ENCODE measurements around the gene GRHL1. TPM values are rescaled to one million over a fixed set of nuclear protein-coding genes. Genes with fewer than 3 reads are reported as not detected.

GRHL1 gene
- total and polyA plus RNA-seq, 4 donors, result 3.6 to 13.7 (median 6.1) TPM

- TF ChIP-seq HNF4G (IDR thresholded peaks at IDR 0.05), result no peak
- TF ChIP-seq SP1 (IDR thresholded peaks at IDR 0.05), result peak; percentile 54
These were observed 92.6 kb downstream of the GRHL1 start (continued) for GRCh38 chr2:10043906-10044601.

- TF ChIP-seq REST (IDR thresholded peaks at IDR 0.05), result peak; percentile 93
- TF ChIP-seq CTCF (IDR thresholded peaks at IDR 0.05; ENCODE audit: low read depth, low read length, missing input control), result no peak
- TF ChIP-seq NR2F2 (IDR thresholded peaks at IDR 0.05), result no peak
- TF ChIP-seq RAD21 (IDR thresholded peaks at IDR 0.05), result no peak
- peak; percentile 78 for TF ChIP-seq SP1 (IDR thresholded peaks at IDR 0.05)
- peak in 1 of 2 donors; percentile 73 for TF ChIP-seq RXRA (IDR thresholded peaks at IDR 0.05)
- no peak for TF ChIP-seq ZBTB33 (IDR thresholded peaks at IDR 0.05)
- TF ChIP-seq TAF1 (conservative IDR thresholded peaks at IDR 0.05), result peak; percentile 95
- TF ChIP-seq ATF3 (IDR thresholded peaks at IDR 0.05), result peak; percentile 14
- peak; percentile 25 for TF ChIP-seq MAX (IDR thresholded peaks at IDR 0.05)
- no peak for TF ChIP-seq EGR1 (IDR thresholded peaks at IDR 0.05; ENCODE audit: low read depth in 2 of 2)
- TF ChIP-seq GABPA (IDR thresholded peaks at IDR 0.05 in 1 of 2, conservative IDR thresholded peaks at IDR 0.05 in 1 of 2), result no peak
- no peak for TF ChIP-seq HNF4G (IDR thresholded peaks at IDR 0.05)
- peak; percentile 22 to 39 for TF ChIP-seq HNF4A (conservative IDR thresholded peaks at IDR 0.05)
- peak in 1 of 2 donors; percentile 4 for TF ChIP-seq JUND (IDR thresholded peaks at IDR 0.05)
- TF ChIP-seq YY1 (IDR thresholded peaks at IDR 0.05), result peak; percentile 97
- no peak for TF ChIP-seq FOXA2 (IDR thresholded peaks at IDR 0.05)
- no peak for TF ChIP-seq FOXA1 (IDR thresholded peaks at IDR 0.05)
- H3K4me1 ChIP-seq (ENCODE audit: control insufficient read depth in 4 of 4, insufficient read depth in 4 of 4, low read length in 3 of 4), result peaks cover 8 to 63% (median 43%) of the 10 kb centered on the region in 4 donors
- peaks cover 7 to 31% (median 25%) of the 10 kb centered on the region in 4 donors for H3K36me3 ChIP-seq (ENCODE audit: control insufficient read depth in 4 of 4, insufficient read depth in 3 of 4, low read depth in 1 of 4, low read length in 3 of 4)
- H3K27me3 ChIP-seq (ENCODE audit: control insufficient read depth in 4 of 4, insufficient read depth in 4 of 4, low read length in 3 of 4), result no peaks in the 10 kb centered on the region
- H3K4me3 ChIP-seq (ENCODE audit: low read depth in 1 of 3, low read length in 3 of 3), result peak overlapping the region; percentile 67 to 90 (median 88)
- H3K27ac ChIP-seq (ENCODE audit: low read depth in 1 of 2, low read length in 2 of 2), result peak overlapping the region; percentile 91 to 94
- WGBS, result 35% methylated on average over 20 of the region's 20 CpGs
- H3K9ac ChIP-seq (ENCODE audit: low read depth in 1 of 2, low read length in 2 of 2), result peak overlapping the region; percentile 87 to 93
- H3K9me3 ChIP-seq (ENCODE audit: control insufficient read depth in 4 of 4, low read length in 3 of 4), result no peaks in the 10 kb centered on the region
- DNase-seq (ENCODE audit: low spot score), result peak; percentile 58
These were observed 94.3 kb downstream of the GRHL1 start for GRCh38 chr2:10045561-10046355.

Data from liver (tissue), 9 donors.